Measurements from ENCODE around the gene KLHL10.

- TF ChIP-seq, protein P1, sequence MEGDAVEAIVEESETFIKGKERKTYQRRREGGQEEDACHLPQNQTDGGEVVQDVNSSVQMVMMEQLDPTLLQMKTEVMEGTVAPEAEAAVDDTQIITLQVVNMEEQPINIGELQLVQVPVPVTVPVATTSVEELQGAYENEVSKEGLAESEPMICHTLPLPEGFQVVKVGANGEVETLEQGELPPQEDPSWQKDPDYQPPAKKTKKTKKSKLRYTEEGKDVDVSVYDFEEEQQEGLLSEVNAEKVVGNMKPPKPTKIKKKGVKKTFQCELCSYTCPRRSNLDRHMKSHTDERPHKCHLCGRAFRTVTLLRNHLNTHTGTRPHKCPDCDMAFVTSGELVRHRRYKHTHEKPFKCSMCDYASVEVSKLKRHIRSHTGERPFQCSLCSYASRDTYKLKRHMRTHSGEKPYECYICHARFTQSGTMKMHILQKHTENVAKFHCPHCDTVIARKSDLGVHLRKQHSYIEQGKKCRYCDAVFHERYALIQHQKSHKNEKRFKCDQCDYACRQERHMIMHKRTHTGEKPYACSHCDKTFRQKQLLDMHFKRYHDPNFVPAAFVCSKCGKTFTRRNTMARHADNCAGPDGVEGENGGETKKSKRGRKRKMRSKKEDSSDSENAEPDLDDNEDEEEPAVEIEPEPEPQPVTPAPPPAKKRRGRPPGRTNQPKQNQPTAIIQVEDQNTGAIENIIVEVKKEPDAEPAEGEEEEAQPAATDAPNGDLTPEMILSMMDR (IDR thresholded peaks at IDR 0.05 in 4 of 5, conservative IDR thresholded peaks at IDR 0.05 in 1 of 5) = no peak
- no peak for TF ChIP-seq POLR2A (IDR thresholded peaks at IDR 0.05)
Observed at GRCh38 chr17:41823141-41823524, 14.5 kb upstream of the KLHL10 start.
